Superior temporal gyrus (tissue), 1 donor: ENCODE results near the gene BCL11B.

Experiments used
- DNase-seq: peaks from one replicate; pipeline ENCODE4 v3.0.0-alpha.2; 2016; ENCODE audit errors: extremely low spot score

The BCL11B gene

GRCh38 chr14:99181804-99182520 lies 90.0 kb downstream of the BCL11B start:
- DNase-seq, result no peak

- DNase-seq, result no peak
Observed at GRCh38 chr14:99181241-99181640, 90.8 kb downstream of the BCL11B start.

- DNase-seq, result no peak
Observed at GRCh38 chr14:99179946-99180345, 92.1 kb downstream of the BCL11B start.

- DNase-seq, result no peak
Observed at GRCh38 chr14:99179506-99179905, 92.5 kb downstream of the BCL11B start.

- DNase-seq, result no peak
Observed at GRCh38 chr14:99177886-99178835, 93.8 kb downstream of the BCL11B start.

GRCh38 chr14:99177046-99177655 lies 94.8 kb downstream of the BCL11B start:
- no peak for DNase-seq

- DNase-seq, result no peak
Observed at GRCh38 chr14:99176156-99176945, 95.6 kb downstream of the BCL11B start.

- no peak for DNase-seq
Observed at GRCh38 chr14:99175331-99176155, 96.5 kb downstream of the BCL11B start.

- no peak for DNase-seq
Observed at GRCh38 chr14:99174770-99175319, 97.2 kb downstream of the BCL11B start.

GRCh38 chr14:99174081-99174769 lies 97.8 kb downstream of the BCL11B start:
- no peak for DNase-seq

GRCh38 chr14:99173506-99173905 lies 98.5 kb downstream of the BCL11B start:
- DNase-seq, result no peak

- DNase-seq, result no peak
Observed at GRCh38 chr14:99173086-99173485, 98.9 kb downstream of the BCL11B start.

- no peak for DNase-seq
Observed at GRCh38 chr14:99171396-99171795, 100.6 kb downstream of the BCL11B start.

GRCh38 chr14:99169776-99170356 lies 102.1 kb downstream of the BCL11B start:
- DNase-seq, result no peak

- DNase-seq, result no peak
Observed at GRCh38 chr14:99168330-99168729, 103.7 kb downstream of the BCL11B start.

GRCh38 chr14:99166506-99166905 lies 105.5 kb downstream of the BCL11B start:
- DNase-seq, result no peak

GRCh38 chr14:99164712-99165111 lies 107.3 kb downstream of the BCL11B start:
- no peak for DNase-seq

GRCh38 chr14:99163446-99163845 lies 108.6 kb downstream of the BCL11B start:
- no peak for DNase-seq
